Esophagus squamous epithelium (tissue), 4 donors: ENCODE measurements around the gene TICAM2.

Experiments used
- CTCF ChIP-seq, 6 experiments: fragments of 450-650 bp in 4 of 6; fragments of 200-600 bp in 2 of 6; sonication (generic) in 2 of 6; IDR thresholded peaks; one replicate each; pipeline ENCODE4 v1.5.1; 2016 to 2019; ENCODE audit warnings: antibody characterized with exemption in 6 of 6, mild to moderate bottlenecking in 4 of 6, moderate library complexity in 4 of 6
- POLR2A ChIP-seq, 4 donors: fragments of 450-650 bp; IDR thresholded peaks; one replicate each; pipeline ENCODE4 v1.6.1; 2017; ENCODE audit warnings: antibody characterized with exemption in 4 of 4, mild to moderate bottlenecking in 4 of 4, moderate library complexity in 3 of 4

- TF ChIP-seq CTCF (IDR thresholded peaks at IDR 0.05) (no peak), POLR2A (IDR thresholded peaks at IDR 0.05) (no peak)
Observed at GRCh38 chr5:115553082-115553481, 49.2 kb downstream of the TICAM2 start.
